GM19043 (cell line): Measurements from ENCODE around the gene PI4KB.
"Not testable (repeated sequence)": the region's sequence is repeated elsewhere in the genome, so short reads cannot be mapped to it uniquely, and the experiment has no call there.

Experiments
- ATAC-seq: cut with Tn5 transposase; IDR thresholded peaks from one replicate; pipeline ENCODE4 v1.9.1; 2021; ENCODE audit warnings: low read depth; ENCODE audit not compliant: unreplicated experiment

The PI4KB gene

GRCh38 chr1:151327223-151327902 is at the start of gene PI4KB:
Gene PI4KB, minus strand, starts transcription at chr1:151327416. Its CDS starts 10,935 bp downstream, at chr1:151316481.
- ATAC-seq, result peak; percentile 81

- no peak for ATAC-seq
Measured at GRCh38 chr1:151373196-151373595, 46.0 kb upstream of the PI4KB start.

- no peak for ATAC-seq
Measured at GRCh38 chr1:151372058-151372934, 45.1 kb upstream of the PI4KB start, which contains the start of gene SELENBP1. Gene SELENBP1, minus strand, starts transcription at chr1:151372705. Its CDS starts 64 bp downstream, at chr1:151372641.

GRCh38 chr1:151371370-151372057 is 44.3 kb upstream of the PI4KB start:
- ATAC-seq, result no peak

- no peak for ATAC-seq
Measured at GRCh38 chr1:151370211-151370911, 43.1 kb upstream of the PI4KB start.

- ATAC-seq, result no peak
Measured at GRCh38 chr1:151369621-151370048, 42.4 kb upstream of the PI4KB start.

- no peak for ATAC-seq
Measured at GRCh38 chr1:151369302-151369610, 42.0 kb upstream of the PI4KB start.

GRCh38 chr1:151368393-151369301 is 41.4 kb upstream of the PI4KB start:
- no peak for ATAC-seq

- ATAC-seq, result no peak
Measured at GRCh38 chr1:151367658-151368392, 40.6 kb upstream of the PI4KB start.

- ATAC-seq, result no peak
Measured at GRCh38 chr1:151364996-151365395, 37.8 kb upstream of the PI4KB start.

- no peak for ATAC-seq
Measured at GRCh38 chr1:151362308-151363155, 35.3 kb upstream of the PI4KB start.

GRCh38 chr1:151361883-151362282 is 34.7 kb upstream of the PI4KB start:
- ATAC-seq, result no peak

GRCh38 chr1:151356696-151357095 is 29.5 kb upstream of the PI4KB start:
- ATAC-seq, result no peak

- ATAC-seq, result no peak
Measured at GRCh38 chr1:151352021-151352718, 25.0 kb upstream of the PI4KB start.

- ATAC-seq, result not testable (repeated sequence)
Measured at GRCh38 chr1:151350323-151350722, 23.1 kb upstream of the PI4KB start.

- no peak for ATAC-seq
Measured at GRCh38 chr1:151347523-151348246, 20.5 kb upstream of the PI4KB start.
